Stimulated activated CD8-positive, alpha-beta memory T cell treated with anti-CD3 and anti-CD28 coated beads, Interleukin-4, amount 100 ng/mL, for 24 hours (primary cell): ENCODE results near the gene LIMS2.

Experiments
- DNase-seq: peaks from one replicate; pipeline ENCODE4 v3.0.0-alpha.2; 2020; ENCODE audit warnings: low read depth

The LIMS2 gene

DNA sequence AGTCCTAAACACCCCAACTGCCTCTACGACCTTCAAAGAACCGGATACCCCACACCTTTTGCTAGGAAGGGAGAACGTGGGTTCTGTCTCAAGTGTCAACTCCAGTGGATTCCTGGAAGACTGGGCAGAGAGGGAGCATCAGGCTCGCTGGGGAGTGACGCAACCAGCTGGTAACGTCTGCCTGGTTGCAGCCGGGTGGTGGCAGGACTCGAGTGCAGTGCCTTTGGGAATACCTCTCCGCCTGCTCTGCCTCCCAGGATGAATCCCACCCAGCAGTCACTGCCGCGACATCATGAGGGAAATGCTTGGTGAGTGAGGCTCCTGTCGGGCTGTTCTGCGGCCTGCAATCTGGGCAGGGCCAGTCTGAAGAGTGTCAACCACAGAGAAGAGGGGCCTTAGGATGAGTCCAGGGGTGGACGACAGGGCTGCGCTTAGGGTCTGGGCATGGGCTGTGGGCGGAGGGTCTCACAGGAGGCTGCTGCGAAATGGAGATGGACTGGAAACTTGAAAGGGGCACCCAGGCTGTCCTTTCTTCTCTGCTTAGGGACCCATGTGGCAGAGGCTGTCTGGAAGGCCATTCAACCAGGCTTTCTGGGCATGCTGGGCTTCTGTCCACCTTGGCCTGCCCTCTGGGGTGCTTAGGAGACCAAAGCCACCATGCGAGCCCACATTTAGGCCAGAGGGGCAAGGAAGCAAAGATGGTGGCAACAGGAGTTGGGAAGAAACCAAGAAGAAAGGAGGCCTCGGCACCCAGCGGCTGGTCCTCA lies 16.5 kb downstream of the LIMS2 start:
- DNase-seq: no peak

DNA sequence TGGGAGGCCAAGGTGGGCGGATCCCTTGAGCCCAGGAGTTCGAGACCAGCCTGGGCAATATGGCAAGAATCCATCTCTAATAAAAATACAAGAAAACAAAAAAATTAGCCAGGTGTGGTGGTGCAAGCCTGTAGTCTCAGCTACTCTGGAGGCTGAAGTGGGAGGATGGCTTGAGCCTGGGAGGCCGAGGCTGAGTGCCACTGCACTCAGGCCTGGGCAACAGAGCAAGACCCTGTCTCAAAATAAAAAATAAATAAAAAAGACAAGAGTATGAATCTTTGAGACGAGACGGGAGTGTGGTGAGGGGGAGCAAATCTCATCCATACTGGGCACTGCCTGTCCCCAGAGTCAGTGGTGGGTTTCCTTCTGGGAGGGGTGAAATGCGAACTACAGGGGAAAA lies 17.2 kb downstream of the LIMS2 start:
- no peak for DNase-seq

DNA sequence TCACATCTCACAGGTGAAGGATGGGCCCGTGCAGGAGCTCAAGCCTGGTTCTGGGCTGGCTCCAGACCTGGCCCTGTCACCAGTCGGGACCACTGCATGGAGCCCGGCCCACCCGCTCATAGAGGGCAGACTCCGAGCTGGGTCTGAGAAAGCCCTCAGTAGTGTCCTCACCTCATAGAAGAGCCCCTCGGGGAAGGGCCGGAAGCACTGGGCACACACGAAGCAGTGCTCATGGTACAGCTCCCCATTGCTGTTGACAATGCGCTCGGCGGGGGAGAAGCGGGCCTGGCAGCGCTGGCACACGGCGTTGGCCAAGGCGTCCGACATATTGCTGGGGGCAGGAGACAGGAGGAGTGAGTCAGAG lies 18.1 kb downstream of the LIMS2 start:
- no peak for DNase-seq

DNA sequence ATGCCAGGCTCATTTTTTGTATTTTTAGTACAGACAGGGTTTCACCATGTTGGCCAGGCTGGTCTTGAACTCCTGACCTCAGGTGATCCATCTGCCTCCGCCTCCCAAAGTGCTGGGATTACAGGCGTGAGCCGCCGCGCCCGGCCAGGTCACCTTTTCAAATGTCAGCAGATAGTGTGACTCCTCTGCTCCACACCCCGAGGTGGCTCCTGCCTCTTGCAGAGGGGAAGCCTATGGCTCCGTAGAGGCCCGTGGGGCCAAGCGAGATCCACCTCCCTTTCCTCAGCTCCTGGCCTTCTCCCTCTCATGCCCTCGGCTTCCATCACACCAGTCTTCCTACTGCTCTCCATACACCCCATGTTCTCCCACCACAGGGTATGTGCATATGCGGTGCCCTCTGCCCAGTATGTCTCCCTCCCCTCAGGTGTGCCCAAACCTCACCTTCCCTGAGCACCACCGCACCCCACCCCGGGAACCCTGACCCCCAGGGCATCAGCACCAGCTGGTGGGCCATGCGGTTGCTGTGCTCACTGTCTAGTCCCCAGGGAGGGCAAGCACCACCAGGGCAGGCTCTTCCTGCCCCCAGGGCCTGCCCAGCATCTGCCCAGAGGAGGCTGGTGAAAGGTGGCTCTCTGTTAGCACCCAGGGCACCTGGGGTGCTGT lies 18.6 kb downstream of the LIMS2 start:
- DNase-seq: no peak

DNA sequence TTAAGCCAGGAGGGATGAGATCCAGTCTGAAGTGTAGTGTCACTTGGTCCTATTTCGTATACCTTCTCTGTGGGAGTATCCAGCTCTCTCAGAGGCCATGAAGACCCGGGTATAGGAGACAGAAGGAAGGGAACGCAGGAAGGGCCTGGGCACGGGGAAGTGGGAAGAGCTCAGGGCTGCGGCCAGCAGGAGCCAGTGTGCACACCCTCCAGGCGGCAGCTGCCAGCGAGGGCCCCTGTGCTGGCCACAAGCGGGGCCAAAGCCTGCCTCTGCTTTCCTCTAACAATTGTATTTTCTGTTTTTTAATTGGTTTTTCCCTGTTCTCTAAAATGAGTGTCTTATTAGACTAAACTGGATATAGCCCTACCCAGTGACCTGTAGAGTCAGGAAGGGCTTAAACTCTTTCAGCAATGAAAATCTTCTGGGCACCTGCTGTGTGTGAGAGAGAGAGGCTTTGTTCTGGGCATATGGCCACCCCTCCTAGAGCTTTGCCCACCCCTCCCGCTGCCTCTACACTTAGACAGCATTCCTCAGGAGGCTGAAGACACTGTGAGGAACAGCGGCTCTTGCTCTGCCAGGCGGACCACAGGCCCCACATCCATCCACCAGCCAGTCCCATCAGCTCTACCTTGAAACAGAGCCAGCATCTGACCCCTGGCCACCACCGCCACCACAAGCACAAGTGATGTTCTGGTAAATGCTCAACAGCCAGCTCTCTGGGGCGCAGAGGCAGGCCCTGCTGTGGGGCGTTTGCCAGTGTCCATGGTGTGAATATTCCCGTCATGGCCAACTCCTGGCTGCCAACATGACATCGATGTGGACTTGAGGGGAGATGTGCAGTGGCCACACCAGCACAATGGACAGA lies 19.9 kb downstream of the LIMS2 start:
- no peak for DNase-seq

DNA sequence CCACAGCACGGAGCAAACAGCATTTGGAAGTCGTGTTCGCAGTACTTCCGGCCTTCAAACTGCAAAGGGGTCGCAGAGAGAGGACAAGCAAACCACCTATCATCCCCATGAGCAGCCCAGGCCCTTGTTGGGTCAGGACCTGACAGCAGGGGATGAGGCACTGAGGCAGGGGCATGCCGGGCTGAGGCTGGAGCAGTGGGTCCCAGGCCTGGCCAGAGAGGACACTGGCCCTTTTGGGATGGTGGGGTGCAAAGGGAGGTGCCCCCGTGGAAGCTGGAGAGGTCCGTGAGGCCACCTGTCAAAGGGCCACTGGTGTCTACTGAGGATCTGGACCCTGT lies 20.5 kb downstream of the LIMS2 start:
- DNase-seq: no peak

DNA sequence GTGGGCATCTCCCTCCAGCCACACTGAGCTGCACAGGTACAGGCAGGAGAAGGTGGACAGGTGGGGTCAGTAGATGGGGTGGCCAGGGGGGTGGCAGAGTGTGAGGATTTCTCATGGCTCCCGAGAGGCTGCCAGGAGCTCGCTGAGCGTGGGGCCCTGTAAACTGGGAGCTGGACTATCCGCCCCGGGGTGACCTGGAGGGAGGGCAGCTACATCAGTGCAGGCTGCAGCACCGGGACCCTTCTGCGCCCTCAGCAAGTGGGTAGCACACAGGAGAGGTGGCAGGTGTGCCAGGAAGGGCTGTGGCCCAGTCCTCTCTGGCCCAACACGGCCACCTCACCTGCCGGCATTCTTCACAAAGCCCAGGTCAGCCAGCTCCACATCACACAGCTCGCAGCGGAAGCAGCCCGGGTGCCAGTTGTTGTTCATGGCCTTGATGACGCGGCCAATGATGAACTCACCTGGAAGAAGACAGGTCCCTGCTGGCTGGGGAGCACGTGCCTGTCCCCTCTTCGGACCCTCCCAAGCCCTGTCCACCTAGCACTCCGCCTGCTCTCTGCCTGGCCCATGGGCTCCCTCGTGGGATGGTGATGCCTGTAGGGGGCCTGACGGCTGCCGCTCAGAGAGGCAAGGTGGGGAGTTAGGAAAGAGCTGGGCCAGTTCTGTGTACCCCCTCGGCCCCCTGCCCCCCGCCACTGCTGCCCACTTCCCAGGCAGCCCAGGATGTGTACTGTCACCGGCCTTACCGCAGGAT lies 21.1 kb downstream of the LIMS2 start:
- no peak for DNase-seq

GRCh38 chr2:127653421-127654083 lies 21.8 kb downstream of the LIMS2 start:
- no peak for DNase-seq

GRCh38 chr2:127652786-127653357 lies 22.5 kb downstream of the LIMS2 start:
- no peak for DNase-seq

GRCh38 chr2:127651971-127652550 lies 23.3 kb downstream of the LIMS2 start:
- DNase-seq: no peak

- DNase-seq: no peak
Measured at GRCh38 chr2:127651381-127651809, 23.9 kb downstream of the LIMS2 start.

GRCh38 chr2:127650785-127651380 lies 24.4 kb downstream of the LIMS2 start:
- no peak for DNase-seq

GRCh38 chr2:127650041-127650784 lies 25.1 kb downstream of the LIMS2 start:
- DNase-seq: no peak

- peak; percentile 75 for DNase-seq
Measured at GRCh38 chr2:127649684-127650040, 25.7 kb downstream of the LIMS2 start.

DNA sequence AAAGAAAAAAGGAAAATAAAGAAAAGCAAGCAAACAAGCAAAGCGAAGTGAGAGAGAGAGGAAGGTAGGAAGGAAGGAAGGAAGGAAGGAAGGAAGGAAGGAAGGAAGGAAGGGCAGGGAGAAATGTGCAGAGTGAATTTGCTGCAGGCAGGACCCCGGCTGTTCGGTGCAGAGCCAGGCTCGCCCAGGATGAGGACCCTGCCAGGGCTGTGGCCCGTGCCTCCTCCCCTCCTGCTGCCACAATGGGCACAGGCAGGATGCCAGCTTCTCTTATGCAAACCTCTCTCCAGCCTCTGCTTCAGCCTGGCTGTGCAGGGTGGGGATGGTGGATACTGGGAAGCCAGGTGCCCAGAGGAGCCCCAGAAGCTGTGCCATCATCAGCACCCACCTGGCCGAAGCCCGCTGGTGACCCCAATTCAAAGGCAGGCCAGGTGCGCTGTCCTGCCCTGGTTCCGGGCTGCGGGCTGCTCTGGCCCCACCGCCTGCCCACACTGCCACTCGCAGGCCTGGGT lies 26.2 kb downstream of the LIMS2 start:
- DNase-seq: no peak

DNA sequence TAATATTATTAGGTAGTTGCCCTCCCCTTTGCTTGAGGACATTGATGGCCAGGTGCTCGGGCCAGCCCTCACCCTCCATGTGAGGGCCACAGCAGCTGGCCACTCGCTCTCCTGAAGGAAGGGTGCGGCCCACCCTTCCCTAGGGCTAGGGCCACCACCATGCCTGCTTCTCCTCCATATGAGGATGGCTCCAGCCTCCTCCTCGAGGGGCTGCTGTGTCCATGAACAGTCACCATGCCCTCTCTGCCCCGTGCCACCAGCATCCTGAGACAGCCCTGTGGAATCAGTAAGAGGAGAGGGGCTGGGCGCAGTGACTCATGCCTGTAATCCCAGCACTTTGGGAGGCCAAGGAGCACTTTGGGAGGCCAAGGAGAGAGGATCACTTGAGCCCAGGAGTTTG lies 27.0 kb downstream of the LIMS2 start:
- no peak for DNase-seq

DNA sequence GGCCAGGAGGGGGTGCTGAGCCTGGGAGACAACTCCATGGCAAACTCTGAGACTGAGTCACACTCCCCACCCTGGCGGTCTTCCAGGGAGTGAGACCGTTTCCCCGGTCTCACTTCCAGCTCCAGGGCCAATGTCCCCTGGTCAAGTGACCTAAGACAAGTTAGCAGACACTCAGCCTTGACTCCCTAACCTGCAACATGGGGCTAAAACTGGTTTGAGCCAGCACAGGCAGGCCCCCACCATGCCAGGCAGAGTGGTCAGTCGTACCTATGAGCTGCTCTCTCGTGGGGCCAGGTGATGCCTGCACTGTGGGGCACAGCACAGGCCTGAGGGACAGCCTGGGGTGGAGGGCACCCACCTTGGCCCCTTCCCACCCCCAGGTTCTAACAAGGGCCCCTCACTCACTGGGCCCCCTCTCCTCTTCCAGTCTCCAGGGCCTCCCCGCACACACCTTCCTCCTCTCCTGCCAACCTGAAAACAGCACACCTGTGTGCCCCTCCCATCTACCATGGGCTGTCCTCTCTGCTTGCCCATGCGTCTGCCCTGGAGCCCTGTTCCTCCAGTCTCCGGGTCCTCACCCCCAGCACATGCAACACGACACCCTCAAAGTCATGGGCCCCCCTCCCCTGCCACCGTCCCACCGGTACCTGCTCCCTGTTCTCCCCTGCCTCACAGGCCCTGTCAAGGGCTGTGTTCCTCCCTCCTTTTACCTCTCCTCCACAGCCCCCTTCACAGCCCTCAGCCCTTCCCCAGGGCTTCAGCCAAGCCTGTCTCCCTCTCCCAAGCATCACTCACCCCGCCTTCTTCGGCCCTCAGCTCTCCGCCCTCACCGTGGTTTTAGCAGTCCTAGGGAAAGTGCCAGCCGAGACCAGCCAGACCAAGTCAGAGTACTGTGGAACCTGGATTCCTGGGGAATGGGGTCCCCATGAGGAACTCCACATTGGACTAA lies 27.8 kb downstream of the LIMS2 start:
- DNase-seq: no peak

DNA sequence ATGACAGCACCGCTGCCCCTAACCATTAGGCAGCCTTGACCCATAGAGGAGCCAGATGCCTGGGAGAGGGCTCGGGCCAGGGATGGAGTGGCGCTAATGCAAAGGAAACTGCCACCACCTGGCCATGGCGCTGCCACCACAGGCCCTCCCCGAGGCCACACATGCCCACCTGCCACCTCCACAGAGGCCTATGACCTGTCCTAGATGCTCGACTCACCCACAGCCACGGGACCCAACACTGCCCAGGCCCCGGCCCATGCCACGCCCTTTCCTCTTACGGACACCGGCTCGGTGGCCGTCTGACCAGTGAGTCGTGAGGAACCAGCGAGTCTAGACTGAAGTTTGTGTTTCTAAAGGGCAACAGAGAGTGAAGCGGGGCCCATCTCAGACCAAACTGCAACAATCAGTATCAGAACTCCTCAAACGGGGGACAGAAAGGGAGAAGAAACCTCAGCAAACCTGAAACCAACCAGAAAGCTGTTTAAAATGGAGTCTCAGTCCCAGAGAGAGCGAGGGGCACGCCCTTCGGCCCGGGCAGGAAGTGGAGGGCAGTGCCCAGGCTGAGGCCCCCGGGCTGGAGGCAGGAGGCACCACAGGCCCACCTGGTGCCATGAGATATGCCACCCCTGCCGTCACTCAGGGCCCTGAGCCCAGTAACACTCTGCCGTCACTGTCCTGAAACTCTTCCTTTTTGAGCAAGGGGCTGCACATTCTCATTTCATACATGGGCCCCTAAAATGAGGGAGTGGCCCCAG lies 28.7 kb downstream of the LIMS2 start:
- no peak for DNase-seq
